Activated CD4-positive, CD25-positive, alpha-beta regulatory T cell treated with anti-CD3 and anti-CD28 coated beads, Interleukin-2, amount 50 U/mL, for 72 hours (primary cell): ENCODE results near the gene ZNF460.
"Not testable (repeated sequence)": the region's sequence is repeated elsewhere in the genome, so short reads cannot be mapped to it uniquely, and the experiment has no call there.

ENCODE experiments used
- DNase-seq: peaks from one replicate; pipeline ENCODE4 v3.0.0; 2021

The ZNF460 gene

GRCh38 chr19:57280165-57280961 is at the start of gene ZNF460:
ZNF460 (plus strand) TSS chr19:57280485; CDS start chr19:57280807, 322 bp downstream.
- peak; percentile 94 for DNase-seq

DNA sequence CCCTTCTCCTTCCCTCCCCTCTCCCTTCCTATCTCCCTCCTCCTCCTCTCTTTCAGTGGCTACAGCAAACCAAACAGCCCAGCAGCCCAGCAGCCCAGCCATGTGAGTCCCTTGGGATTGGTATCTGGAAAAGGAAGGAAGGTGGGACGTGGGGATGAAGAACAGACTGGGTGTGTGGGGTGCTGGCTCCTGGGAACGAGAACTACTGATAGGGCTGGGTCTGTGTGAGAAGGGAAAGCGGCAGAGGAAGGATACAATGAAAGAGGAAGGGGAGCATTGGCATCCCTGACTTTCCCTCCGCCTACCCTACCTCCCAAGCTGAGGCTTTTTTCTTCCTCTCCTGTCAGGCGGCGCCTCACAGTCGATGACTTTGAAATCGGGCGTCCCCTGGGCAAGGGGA is 48.6 kb upstream of the ZNF460 start:
- DNase-seq, result no peak

DNA sequence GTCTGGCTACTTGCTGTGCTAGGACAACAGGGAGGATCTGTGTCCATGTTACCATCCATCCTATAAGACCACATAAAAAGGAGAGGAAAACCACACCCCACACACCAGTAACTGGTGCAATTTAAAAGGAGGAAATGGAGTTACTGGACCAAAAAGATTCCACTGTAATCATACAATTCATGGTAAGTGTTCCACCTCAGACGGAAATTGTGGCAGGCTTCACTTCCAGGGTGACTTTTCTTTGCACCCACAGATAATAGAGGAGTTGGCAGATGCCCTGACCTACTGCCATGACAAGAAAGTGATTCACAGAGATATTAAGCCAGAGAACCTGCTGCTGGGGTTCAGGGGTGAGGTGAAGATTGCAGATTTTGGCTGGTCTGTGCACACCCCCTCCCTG is 47.1 kb upstream of the ZNF460 start:
- no peak for DNase-seq

- no peak for DNase-seq
Measured at GRCh38 chr19:57239982-57240310, 40.3 kb upstream of the ZNF460 start.

- peak; percentile 92 for DNase-seq
Measured at GRCh38 chr19:57240311-57241090, 39.8 kb upstream of the ZNF460 start, which contains the start of gene ZNF805. ZNF805 (plus strand) TSS chr19:57240632; CDS start chr19:57240892, 260 bp downstream.

DNA sequence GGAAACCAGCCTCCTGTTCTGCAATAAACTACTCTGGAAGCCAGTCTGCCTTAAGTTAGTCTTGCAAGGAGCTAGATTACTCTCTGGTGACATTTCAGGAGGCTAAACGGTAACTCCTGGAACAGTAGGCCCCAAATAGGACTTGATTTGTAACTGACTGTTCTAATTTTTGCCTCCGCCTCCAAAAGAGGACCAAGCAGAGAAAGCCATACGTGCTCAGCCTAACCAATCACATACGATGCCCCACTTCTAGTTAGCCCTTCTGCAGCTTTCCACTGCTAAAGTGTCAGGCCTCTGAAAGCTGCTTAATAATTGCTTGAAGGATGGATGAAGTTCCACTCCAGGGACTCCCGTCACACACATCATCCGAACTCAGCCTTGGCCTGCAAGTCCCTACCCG is 39.1 kb upstream of the ZNF460 start:
- no peak for DNase-seq

DNA sequence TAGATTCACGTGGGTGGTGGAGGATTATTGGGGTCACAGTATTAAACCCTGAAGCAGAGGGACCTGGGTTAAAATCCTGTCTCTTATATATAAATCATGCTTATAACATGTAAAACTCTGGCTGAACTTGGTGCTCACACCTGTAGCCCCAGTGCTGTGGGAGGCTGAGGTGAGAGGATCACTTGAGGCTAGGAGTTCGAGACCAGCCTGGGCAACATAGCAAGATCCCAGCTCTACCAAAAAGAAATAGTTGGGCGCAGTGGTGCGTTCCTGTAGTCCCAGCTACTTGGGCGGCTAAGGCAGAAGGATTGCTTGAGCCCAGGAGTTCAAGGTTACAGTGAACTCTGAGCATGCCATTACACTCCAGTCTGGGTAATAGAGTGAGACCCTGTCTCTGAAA is 37.5 kb upstream of the ZNF460 start:
- DNase-seq, result no peak

- no peak for DNase-seq
Measured at GRCh38 chr19:57244513-57244912, 35.8 kb upstream of the ZNF460 start.

DNA sequence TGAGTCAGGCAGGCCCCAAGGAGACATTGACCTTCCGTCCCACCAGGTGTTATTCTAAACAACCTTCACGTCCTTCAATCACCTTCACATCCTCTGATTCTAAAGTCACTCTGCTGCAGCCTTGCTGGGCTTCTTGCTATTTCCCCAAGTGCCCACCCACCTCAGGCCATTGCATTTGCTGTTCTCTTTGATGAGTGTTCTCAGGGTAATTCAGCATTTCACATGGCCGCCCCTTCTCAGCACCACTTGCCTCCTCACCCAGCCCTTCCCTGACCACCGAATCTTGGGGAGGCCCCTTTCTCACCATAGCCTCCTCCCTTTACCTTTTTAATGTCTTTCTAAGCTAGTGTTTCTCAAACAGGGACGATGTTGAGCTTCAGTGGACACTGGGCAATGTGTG is 35.2 kb upstream of the ZNF460 start:
- no peak for DNase-seq

GRCh38 chr19:57245959-57246358 is 34.3 kb upstream of the ZNF460 start:
- no peak for DNase-seq

DNA sequence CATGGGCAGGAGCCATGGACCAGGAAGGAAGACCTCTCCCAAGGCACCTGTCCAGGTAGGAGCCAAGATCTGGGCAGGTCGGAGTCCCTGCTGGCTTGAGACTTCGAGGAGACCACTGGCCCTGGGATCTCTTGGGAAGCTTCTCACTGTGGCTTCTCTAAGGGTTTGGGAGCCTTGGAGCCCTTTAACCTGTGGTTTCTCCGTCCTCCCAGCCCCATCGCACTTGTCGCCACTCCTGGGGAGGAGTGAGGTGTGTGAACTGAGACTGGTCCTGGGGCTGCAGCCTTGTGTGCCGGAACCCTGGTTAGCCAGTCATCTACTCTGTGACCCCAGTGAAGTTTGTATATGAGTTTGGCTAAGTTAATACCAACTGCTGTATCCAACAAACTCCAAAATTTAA is 31.6 kb upstream of the ZNF460 start:
- DNase-seq, result no peak

DNA sequence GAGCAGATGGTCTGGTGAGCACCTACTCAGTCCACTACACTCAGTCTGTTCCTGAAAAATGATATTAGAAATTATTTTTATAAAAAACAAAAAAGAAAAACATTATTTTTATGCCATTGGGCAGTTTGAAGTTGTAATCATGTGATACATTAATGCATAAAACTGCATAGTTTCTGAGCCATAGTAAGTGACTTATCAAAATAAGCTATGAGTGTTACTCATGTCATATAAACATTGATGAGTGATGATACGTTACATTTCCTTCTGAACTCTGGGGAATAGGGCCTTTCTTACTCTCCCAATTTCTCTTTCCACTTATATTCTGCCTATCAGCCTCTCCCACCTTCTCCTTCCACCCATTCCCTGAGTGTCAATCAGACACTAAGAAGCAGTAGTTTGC is 31.0 kb upstream of the ZNF460 start:
- DNase-seq, result no peak

DNA sequence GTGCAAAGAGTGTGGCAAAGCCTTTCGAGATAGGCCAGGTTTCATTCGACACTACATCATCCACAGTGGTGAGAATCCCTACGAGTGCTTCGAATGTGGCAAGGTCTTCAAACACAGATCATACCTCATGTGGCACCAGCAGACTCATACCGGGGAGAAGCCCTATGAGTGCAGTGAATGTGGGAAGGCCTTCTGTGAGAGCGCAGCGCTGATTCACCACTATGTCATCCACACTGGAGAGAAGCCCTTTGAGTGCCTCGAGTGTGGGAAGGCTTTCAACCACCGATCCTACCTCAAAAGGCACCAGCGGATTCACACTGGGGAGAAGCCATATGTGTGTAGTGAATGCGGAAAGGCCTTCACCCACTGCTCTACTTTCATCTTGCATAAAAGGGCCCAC is 26.5 kb upstream of the ZNF460 start:
- not testable (repeated sequence) for DNase-seq

- DNase-seq, result no peak
Measured at GRCh38 chr19:57262044-57262443, 18.2 kb upstream of the ZNF460 start.

- no peak for DNase-seq
Measured at GRCh38 chr19:57263244-57263741, 17.0 kb upstream of the ZNF460 start.

DNA sequence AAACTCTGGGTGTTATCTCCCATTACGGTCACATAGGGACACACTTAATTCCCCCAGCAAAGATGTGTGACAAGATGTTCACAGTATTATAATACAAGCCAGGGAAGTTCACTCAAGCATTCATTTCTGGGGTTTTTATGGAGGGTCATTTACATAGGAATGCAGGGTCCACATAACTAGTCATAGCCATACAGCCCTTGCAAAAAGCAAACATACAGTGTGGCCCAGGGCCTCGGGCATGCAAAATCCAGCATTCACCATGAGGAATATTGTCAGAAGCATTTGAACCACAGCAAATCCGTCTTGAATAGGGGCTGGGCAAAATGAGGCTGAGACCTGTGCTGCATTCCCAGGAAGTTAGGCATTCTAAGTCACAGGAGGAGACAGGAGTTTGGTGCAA is 13.0 kb upstream of the ZNF460 start:
- no peak for DNase-seq

DNA sequence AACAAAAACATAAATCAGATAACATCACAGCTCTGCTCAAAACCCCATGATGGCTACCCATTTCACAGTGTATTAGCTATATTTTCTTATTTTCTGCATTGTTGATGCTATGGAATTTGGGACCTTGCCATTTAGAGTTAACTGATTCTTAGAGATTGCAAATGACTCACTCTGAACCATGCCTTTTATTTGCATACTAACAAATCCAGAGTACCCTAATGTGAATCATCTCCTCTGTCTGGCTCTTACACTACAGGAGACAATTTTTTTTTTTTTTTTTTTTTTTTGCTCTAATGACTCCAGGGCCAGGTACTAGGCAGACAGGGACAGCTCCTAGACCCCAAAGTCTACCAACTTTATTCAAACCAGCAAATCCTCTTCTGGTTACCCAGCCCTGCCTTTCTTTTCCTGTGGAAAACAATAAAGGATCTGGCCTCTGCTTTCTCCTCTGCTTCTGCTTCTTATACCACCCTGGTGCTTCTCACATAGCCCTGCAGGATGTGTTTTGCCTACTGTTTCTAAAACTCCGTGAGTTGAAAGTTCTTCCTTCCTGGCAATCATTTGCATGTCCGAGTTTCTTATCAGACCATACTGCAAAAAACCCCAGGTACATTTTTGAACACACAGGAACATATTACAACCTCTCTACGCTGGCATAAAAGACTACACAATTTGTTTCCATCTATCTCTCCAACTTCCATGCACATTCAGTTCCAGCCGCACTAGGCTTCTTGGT is 10.6 kb upstream of the ZNF460 start:
- DNase-seq, result no peak

- no peak for DNase-seq
Measured at GRCh38 chr19:57271280-57271679, 9.0 kb upstream of the ZNF460 start.

DNA sequence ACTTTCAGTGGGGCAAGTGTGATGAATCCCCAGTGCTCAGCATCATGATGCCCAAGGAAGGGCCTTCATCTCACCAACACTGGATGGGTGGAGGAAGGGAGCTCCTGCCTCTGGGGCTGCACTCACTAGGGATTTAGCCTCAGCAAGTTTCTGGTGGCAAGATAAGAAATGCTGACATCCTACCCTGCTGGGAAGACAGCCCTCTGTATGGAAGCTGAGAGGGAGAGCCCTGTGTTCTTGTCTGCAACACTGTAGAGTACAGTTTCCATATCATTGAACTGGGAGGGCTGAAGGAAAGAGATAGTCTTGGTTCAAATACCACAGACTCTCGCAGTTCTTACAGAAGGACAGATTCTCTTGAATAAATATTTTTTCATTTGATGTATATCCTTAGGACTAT is 7.3 kb upstream of the ZNF460 start:
- DNase-seq, result no peak

GRCh38 chr19:57276430-57276829 is 3.9 kb upstream of the ZNF460 start:
- DNase-seq, result no peak

GRCh38 chr19:57278481-57278880 is 1.8 kb upstream of the ZNF460 start:
- DNase-seq, result not testable (repeated sequence)

- peak; percentile 71 for DNase-seq
Measured at GRCh38 chr19:57279418-57280164, 694 bp upstream of the ZNF460 start.

DNA sequence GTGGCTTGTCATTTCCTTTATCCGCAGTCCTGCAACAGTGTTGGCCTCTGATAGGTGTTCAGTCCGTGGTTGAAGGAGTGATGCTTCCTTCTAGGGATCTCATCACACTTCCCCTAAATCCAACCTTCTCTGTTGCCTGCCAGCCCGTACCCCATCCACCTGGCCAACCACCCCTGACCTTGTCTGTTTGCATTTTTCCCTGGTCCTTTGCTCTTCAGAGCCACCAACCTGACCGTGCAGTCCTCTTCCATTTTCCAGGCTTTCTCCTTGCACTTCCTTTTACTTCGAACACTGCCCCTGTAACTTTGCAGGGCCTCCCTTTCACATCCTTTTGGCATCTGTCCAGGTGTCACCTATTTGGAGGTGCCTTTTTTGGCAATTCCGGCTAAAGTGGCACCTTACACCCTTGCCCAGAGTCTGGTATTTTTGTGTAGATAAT is 696 bp downstream of the ZNF460 start:
- no peak for DNase-seq
